Lower leg skin (tissue), 4 donors: ENCODE measurements around the gene ARF6. TPM values are rescaled to one million over a fixed set of nuclear protein-coding genes. Genes with fewer than 3 reads are reported as not detected.

Experiments
- DNase-seq, 2 donors: peaks; one replicate each; pipeline ENCODE4 v3.0.0-alpha.2; 2019; ENCODE audit warnings: low spot score in 2 of 2
- H3K4me3 ChIP-seq: fragments of 200-600 bp; sonication (generic); 2 replicates; pipeline ENCODE4 v1.5.1; 2017; ENCODE audit warnings: mild to moderate bottlenecking, low read depth; ENCODE audit not compliant: poor library complexity, severe bottlenecking
- CTCF ChIP-seq, 3 donors: fragments of 450-650 bp; IDR thresholded peaks; one replicate each; pipeline ENCODE4 v1.5.1; 2016; ENCODE audit warnings: antibody characterized with exemption in 3 of 3, mild to moderate bottlenecking in 3 of 3, moderate library complexity in 2 of 3
- POLR2A ChIP-seq, 2 donors: fragments of 450-650 bp; IDR thresholded peaks; one replicate each; pipeline ENCODE4 v1.6.1; 2016 to 2017; ENCODE audit warnings: antibody characterized with exemption in 2 of 2, mild to moderate bottlenecking in 1 of 2, moderate library complexity in 1 of 2
- WGBS, 2 donors: methylation state at CpG; one replicate each; pipeline ENCODE4 v1.1.5; 2018; 5-methylcytosine and 5-hydroxymethylcytosine counted together
- intact Hi-C: fragments of 100-400 bp; cut with DNase I; formaldehyde crosslinking; loops from one replicate; pipeline ENCODE4 v1.15.0; 2023; ENCODE audit warnings: low total_unique reads
- total RNA-seq, 4 donors: library from RNA; depleted of rRNA; stranded (reverse); fragments of >200 nt; gene quantifications; one replicate each; pipeline ENCODE4 v1.1.0, GENCODE V29; 2016

ARF6 gene
- total RNA-seq, 4 donors from 2014 or later = 102 to 128 (median 121) TPM

- peak; percentile 77 to 90 for DNase-seq
- 24 to 32% methylated on average over 21 to 24 of the region's 27 CpGs for WGBS, 2 donors
- intact Hi-C loops = no loop called here
- peak in 1 of 3 donors; percentile 82 for TF ChIP-seq CTCF (IDR thresholded peaks at IDR 0.05)
- no peak for TF ChIP-seq POLR2A (IDR thresholded peaks at IDR 0.05)
- no peak overlapping the region for H3K4me3 ChIP-seq
Observed at GRCh38 chr14:49853572-49854375, 39.1 kb upstream of the ARF6 start.

GRCh38 chr14:49857427-49858003 lies 35.4 kb upstream of the ARF6 start:
- H3K4me3 ChIP-seq = no peak overlapping the region
- no peak for DNase-seq
- no peak for TF ChIP-seq CTCF (IDR thresholded peaks at IDR 0.05)
- TF ChIP-seq POLR2A (IDR thresholded peaks at IDR 0.05) = no peak
- WGBS, 2 donors = 84 to 86% methylated on average over 6 of the region's 6 CpGs
- intact Hi-C loops = no loop called here

- no peak overlapping the region for H3K4me3 ChIP-seq
- intact Hi-C loops = no loop called here
- WGBS, 2 donors = 56 to 69% methylated on average over 3 of the region's 3 CpGs
- TF ChIP-seq POLR2A (IDR thresholded peaks at IDR 0.05) (no peak), CTCF (IDR thresholded peaks at IDR 0.05) (no peak)
- DNase-seq = no peak
Observed at GRCh38 chr14:49858383-49858782, 34.5 kb upstream of the ARF6 start.

GRCh38 chr14:49860988-49861698 lies 31.7 kb upstream of the ARF6 start:
- intact Hi-C loops = loop anchor here (5.0 kb wide), 1 partner anchor 246 kb away; no protein-coding TSS in a partner anchor
- 20 to 22% methylated on average over 4 of the region's 4 CpGs for WGBS, 2 donors
- no peak for TF ChIP-seq POLR2A (IDR thresholded peaks at IDR 0.05)
- no peak for TF ChIP-seq CTCF (IDR thresholded peaks at IDR 0.05)
- H3K4me3 ChIP-seq = peak overlapping the region; percentile 71
- no peak for DNase-seq

- peak overlapping the region; percentile 71 for H3K4me3 ChIP-seq
- DNase-seq = peak; percentile 68 to 93
- intact Hi-C loops = loop anchor here (5.0 kb wide), 1 partner anchor 246 kb away; no protein-coding TSS in a partner anchor
- 0 to 1% methylated on average over 12 of the region's 12 CpGs for WGBS, 2 donors
- TF ChIP-seq CTCF (IDR thresholded peaks at IDR 0.05) = no peak
Observed at GRCh38 chr14:49861699-49862088, 31.2 kb upstream of the ARF6 start.
